ENCODE data around the gene CAMK2G.
"Not testable (repeated sequence)": the region's sequence is repeated elsewhere in the genome, so short reads cannot be mapped to it uniquely, and the experiment has no call there.

- not testable (repeated sequence) for TF ChIP-seq EGR1 (IDR thresholded peaks at IDR 0.05; ENCODE audit: low read depth in 2 of 2); CTCF (IDR thresholded peaks at IDR 0.05; ENCODE audit: low read depth, low read length, missing input control); FOXA1 (IDR thresholded peaks at IDR 0.05)
These were observed 78.9 kb downstream of the CAMK2G start for GRCh38 chr10:73795491-73795890.
